ENCODE data around the gene HIF3A. TPM values are rescaled to one million over a fixed set of nuclear protein-coding genes. Genes with fewer than 3 reads are reported as not detected.

Gene HIF3A
- total and polyA plus RNA-seq, 2 donors (not counting 3 experiments of a cell fraction or from before 2014, with no cell fraction given): 8.1 to 8.5 TPM

- dilution Hi-C loops (cut with MboI; ENCODE audit: extremely low pct_ligation_motif_present, low sequenced_read_pairs): no loop called here
- BruUV-seq (replicated peaks): no TSS peak
Measured at GRCh38 chr19:46351241-46352041, 54.6 kb downstream of the HIF3A start.

GRCh38 chr19:46353730-46354528 lies 57.1 kb downstream of the HIF3A start:
- BruUV-seq (replicated peaks): no TSS peak
- dilution Hi-C loops (cut with MboI; ENCODE audit: extremely low pct_ligation_motif_present, low sequenced_read_pairs): no loop called here
- no peaks in the 10 kb centered on the region for H3K27me3 ChIP-seq (ENCODE audit: control insufficient read depth in 2 of 2, insufficient read depth in 2 of 2, low read length in 2 of 2)
- H3K4me1 ChIP-seq (ENCODE audit: control insufficient read depth, extremely low read depth, insufficient read depth, low read length): peaks cover 29% of the 10 kb centered on the region
- no peaks in the 10 kb centered on the region for H3K9me1 ChIP-seq (replicated peaks; ENCODE audit: control insufficient read depth, extremely low read depth, insufficient read depth, low read length)
- H4K20me1 ChIP-seq (replicated peaks; ENCODE audit: control insufficient read depth, extremely low read depth, insufficient read depth, low read length): no peaks in the 10 kb centered on the region
- no peaks in the 10 kb centered on the region for H3K9me3 ChIP-seq (replicated peaks; ENCODE audit: control insufficient read depth, insufficient read depth, low read length)
- H2AFZ ChIP-seq (ENCODE audit: low read depth, low read length): no peak overlapping the region
- H3K79me2 ChIP-seq (ENCODE audit: control insufficient read depth, insufficient read depth, low read length): peaks cover 79% of the 10 kb centered on the region
- H3K4me2 ChIP-seq (ENCODE audit: insufficient read depth, low read length): no peak overlapping the region
- ChIA-PET CTCF (interaction anchor here (0.8 to 1.5 kb wide), 4 partner anchors 10 to 73 kb away, joined by 3 to 4 read pairs (median 4); no protein-coding TSS in a partner anchor), POLR2A (no interaction called here)
- H3K27ac ChIP-seq (ENCODE audit: insufficient read depth, low read depth, low read length): no peak overlapping the region
- TF ChIP-seq CTCF (IDR thresholded peaks at IDR 0.05; ENCODE audit: extremely low read depth in 1 of 2, insufficient read depth in 1 of 2, low read depth in 1 of 2, low read length in 2 of 2): no peak
- peaks cover 5 to 28% of the 10 kb centered on the region in 2 experiments for H3K36me3 ChIP-seq (ENCODE audit: control insufficient read depth in 2 of 2, extremely low read depth in 1 of 2, insufficient read depth in 2 of 2, low read length in 2 of 2)
- H3K4me3 ChIP-seq (replicated peaks in 1 of 3; ENCODE audit: insufficient read depth in 1 of 3, low read depth in 1 of 3, low read length in 3 of 3): no peak overlapping the region
- FAIRE-seq: no peak
- intact Hi-C loops (cut with micrococcal nuclease): no loop called here
- H3K9ac ChIP-seq (replicated peaks; ENCODE audit: extremely low read depth, insufficient read depth, low read length): no peak overlapping the region
- DNase-seq (ENCODE audit: low read depth, low spot score): no peak

More at GRCh38 chr19:46351241-46352041, 54.6 kb downstream of the HIF3A start:
- Histone ChIP-seq H4K20me1 (replicated peaks; ENCODE audit: control insufficient read depth, extremely low read depth, insufficient read depth, low read length) (no peaks in the 10 kb centered on the region), H3K36me3 (ENCODE audit: control insufficient read depth in 2 of 2, extremely low read depth in 1 of 2, insufficient read depth in 2 of 2, low read length in 2 of 2) (peaks cover 5 to 26% of the 10 kb centered on the region in 2 experiments), H3K27ac (ENCODE audit: insufficient read depth, low read depth, low read length) (peak overlapping the region; percentile 84), H3K79me2 (ENCODE audit: control insufficient read depth, insufficient read depth, low read length) (peaks cover 76% of the 10 kb centered on the region), H3K9me3 (replicated peaks; ENCODE audit: control insufficient read depth, insufficient read depth, low read length) (no peaks in the 10 kb centered on the region), H3K4me2 (ENCODE audit: insufficient read depth, low read length) (peak overlapping the region; percentile 60), H3K27me3 (ENCODE audit: control insufficient read depth in 2 of 2, insufficient read depth in 2 of 2, low read length in 2 of 2) (no peaks in the 10 kb centered on the region), H3K9me1 (replicated peaks; ENCODE audit: control insufficient read depth, extremely low read depth, insufficient read depth, low read length) (no peaks in the 10 kb centered on the region), H3K4me3 (replicated peaks in 1 of 3; ENCODE audit: insufficient read depth in 1 of 3, low read depth in 1 of 3, low read length in 3 of 3) (peak overlapping the region in 1 of 3 experiments; percentile 25), H2AFZ (ENCODE audit: low read depth, low read length) (no peak overlapping the region), H3K9ac (replicated peaks; ENCODE audit: extremely low read depth, insufficient read depth, low read length) (peak overlapping the region; percentile 46), H3K4me1 (ENCODE audit: control insufficient read depth, extremely low read depth, insufficient read depth, low read length) (peaks cover 36% of the 10 kb centered on the region)
- ChIA-PET CTCF (interaction anchor here (0.6 to 2.3 kb wide), 8 partner anchors 21 to 86 kb away, joined by 3 to 25 read pairs (median 4); partner anchors contain the start of gene HIF3A), POLR2A (no interaction called here)
- TF ChIP-seq POLR2AphosphoS5 (IDR thresholded peaks at IDR 0.05; ENCODE audit: insufficient read depth, low read depth, low read length) (peak; percentile 9), POLR2A (IDR thresholded peaks at IDR 0.05; ENCODE audit: low read depth, low read length) (no peak)
- intact Hi-C loops (cut with micrococcal nuclease): loop anchor here (1.0 kb wide), 2 partner anchors 22 to 71 kb away; no protein-coding TSS in a partner anchor
- DNase-seq (ENCODE audit: low read depth, low spot score) (peak; percentile 70), FAIRE-seq (peak; percentile 97)
